Type B pancreatic cell (in vitro differentiated cells): ENCODE measurements around the gene MEGF6. TPM values are rescaled to one million over a fixed set of nuclear protein-coding genes. Genes with fewer than 3 reads are reported as not detected.

ENCODE experiments used
- DNase-seq: peaks from one replicate; pipeline ENCODE4 v3.0.0; 2021; ENCODE audit warnings: mixed read lengths; ENCODE audit not compliant: unreplicated experiment; ENCODE audit errors: extremely low spot score
- H3K27ac Mint-ChIP-seq: 2 replicates; pipeline ENCODE4 v1.8.0; 2021; ENCODE audit warnings: mild to moderate bottlenecking, mixed read lengths
- H3K27me3 Mint-ChIP-seq: 2 replicates; pipeline ENCODE4 v1.8.0; 2021; ENCODE audit warnings: mixed read lengths
- H3K36me3 Mint-ChIP-seq: 2 replicates; pipeline ENCODE4 v1.8.0; 2021; ENCODE audit warnings: mixed read lengths
- H3K4me1 Mint-ChIP-seq: one replicate; pipeline ENCODE4 v1.8.0; 2021; ENCODE audit warnings: mixed read lengths; ENCODE audit not compliant: unreplicated experiment
- H3K4me3 Mint-ChIP-seq: 2 replicates; pipeline ENCODE4 v1.8.0; 2021; ENCODE audit warnings: mild to moderate bottlenecking, mixed read lengths
- H3K9me3 Mint-ChIP-seq: 2 replicates; pipeline ENCODE4 v1.8.0; 2021; ENCODE audit warnings: mixed read lengths
- CTCF ChIP-seq: fragments of 200-600 bp; sonication (generic); conservative IDR thresholded peaks from 2 replicates; pipeline ENCODE4 v1.5.0; 2021; ENCODE audit warnings: antibody characterized with exemption, mild to moderate bottlenecking
- total RNA-seq: library from RNA; stranded (reverse); gene quantifications from 2 replicates; pipeline ENCODE4 v1.2.1, GENCODE V29; 2021; ENCODE audit warnings: low replicate concordance

Gene MEGF6
- total RNA-seq, 1 donor from 2014 or later = 61.7 TPM

DNA sequence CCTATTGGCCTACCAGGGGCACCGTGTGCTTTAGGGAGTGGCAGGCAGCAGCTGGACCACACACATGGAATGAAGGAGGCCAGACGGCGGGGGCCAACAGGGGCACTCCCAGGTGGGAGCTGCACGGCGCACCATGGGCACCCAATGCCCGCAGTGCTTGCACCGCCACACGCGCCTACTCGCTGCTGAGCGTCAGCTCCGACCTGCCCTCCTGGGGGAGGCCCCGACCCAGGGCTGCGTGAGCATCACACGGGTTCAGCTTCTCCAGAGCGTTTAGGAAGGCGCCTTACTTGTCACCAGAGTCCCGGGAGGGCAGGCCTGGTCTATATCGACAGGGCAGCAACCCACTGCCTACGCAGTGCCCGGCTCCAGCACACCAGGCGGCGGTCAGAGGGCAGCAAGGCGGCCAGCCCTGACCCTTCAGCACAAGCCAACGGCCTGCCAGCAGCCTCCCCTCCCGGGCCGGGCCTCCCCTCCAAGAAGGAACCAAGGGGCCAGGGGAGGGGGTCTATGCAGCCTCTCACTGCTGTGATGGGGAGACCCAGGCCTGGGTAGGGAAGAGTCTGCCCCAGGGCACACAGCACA lies 91.9 kb downstream of the MEGF6 start:
- Mint-ChIP-seq H3K9me3 (no peaks in the 10 kb centered on the region), H3K27ac (no peak overlapping the region), H3K36me3 (no peaks in the 10 kb centered on the region), H3K4me3 (no peak overlapping the region), H3K27me3 (no peaks in the 10 kb centered on the region), H3K4me1 (no peaks in the 10 kb centered on the region)
- TF ChIP-seq CTCF = no peak
- DNase-seq = no peak

DNA sequence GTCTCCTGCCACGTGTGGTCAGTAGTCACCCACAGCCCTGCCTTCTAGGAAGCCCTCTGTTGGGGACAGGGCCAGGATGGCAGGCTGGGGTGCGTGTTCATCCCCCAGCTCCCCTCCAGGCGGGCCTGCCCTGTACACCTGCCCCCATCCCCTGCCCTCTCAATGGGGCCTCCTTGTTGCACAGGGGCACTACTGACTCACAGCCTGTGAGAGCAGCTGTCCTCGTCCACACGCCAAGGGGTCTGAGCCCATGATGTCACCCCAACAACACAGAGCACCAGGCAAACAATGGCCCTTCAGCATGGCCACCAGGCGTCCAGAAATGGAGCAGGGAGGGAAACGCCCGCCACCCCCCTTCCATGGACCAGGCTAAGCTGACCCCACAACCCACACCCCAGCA lies 92.6 kb downstream of the MEGF6 start:
- TF ChIP-seq CTCF = no peak
- H3K4me1 Mint-ChIP-seq = no peaks in the 10 kb centered on the region
- no peaks in the 10 kb centered on the region for H3K27me3 Mint-ChIP-seq
- DNase-seq = no peak
- H3K4me3 Mint-ChIP-seq = no peak overlapping the region
- H3K27ac Mint-ChIP-seq = no peak overlapping the region
- no peaks in the 10 kb centered on the region for H3K36me3 Mint-ChIP-seq
- no peaks in the 10 kb centered on the region for H3K9me3 Mint-ChIP-seq

DNA sequence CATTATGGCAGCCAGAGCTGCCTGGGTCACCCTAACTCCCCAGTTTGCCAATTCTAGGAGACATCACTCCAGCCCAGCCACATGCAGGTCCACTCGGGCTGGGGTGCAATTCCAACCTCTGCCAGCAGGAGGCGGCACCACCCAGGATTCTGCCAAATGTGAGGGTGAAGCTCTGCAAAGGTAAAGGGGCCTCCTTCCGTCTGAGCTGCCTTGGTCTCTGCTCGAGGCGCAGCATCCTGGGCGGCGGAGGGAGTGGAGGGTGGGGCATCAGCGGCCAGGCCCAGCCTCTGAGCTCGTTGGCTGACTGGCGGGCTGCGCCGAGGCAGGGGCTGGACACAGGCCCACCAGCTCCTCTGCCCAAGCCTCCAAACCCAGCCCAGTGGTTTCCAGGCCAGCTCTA lies 93.1 kb downstream of the MEGF6 start:
- Mint-ChIP-seq H3K4me3 (no peak overlapping the region), H3K36me3 (no peaks in the 10 kb centered on the region), H3K27ac (no peak overlapping the region), H3K27me3 (no peaks in the 10 kb centered on the region), H3K9me3 (no peaks in the 10 kb centered on the region), H3K4me1 (no peaks in the 10 kb centered on the region)
- peak; percentile 79 for TF ChIP-seq CTCF
- no peak for DNase-seq

- Mint-ChIP-seq H3K36me3 (no peaks in the 10 kb centered on the region), H3K9me3 (no peaks in the 10 kb centered on the region), H3K27ac (no peak overlapping the region), H3K4me3 (no peak overlapping the region), H3K27me3 (no peaks in the 10 kb centered on the region), H3K4me1 (no peaks in the 10 kb centered on the region)
- DNase-seq = no peak
- no peak for TF ChIP-seq CTCF
These were observed 94.2 kb downstream of the MEGF6 start for GRCh38 chr1:3516911-3517675.

DNA sequence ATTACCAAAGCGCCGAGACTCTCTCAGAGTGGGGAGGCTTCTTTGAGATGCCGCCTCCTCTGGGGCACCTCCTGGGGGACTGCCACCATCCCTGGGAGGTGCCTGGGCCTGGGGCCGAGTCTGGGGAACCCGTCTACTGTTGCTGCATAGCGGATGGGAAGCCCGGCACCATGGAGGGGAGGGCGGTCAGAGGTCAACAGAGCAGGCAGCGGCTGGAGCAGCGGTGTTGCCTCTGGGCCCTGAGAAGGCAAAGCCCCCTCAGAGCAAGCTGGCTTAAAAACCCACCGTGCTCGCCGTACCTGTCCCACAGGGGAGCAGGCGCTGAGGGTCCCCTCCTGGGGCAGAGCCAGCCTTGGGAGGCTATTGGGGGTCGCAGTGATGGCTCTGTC lies 94.8 kb downstream of the MEGF6 start:
- no peak for DNase-seq
- Mint-ChIP-seq H3K4me1 (no peaks in the 10 kb centered on the region), H3K4me3 (no peak overlapping the region), H3K27ac (no peak overlapping the region), H3K36me3 (no peaks in the 10 kb centered on the region), H3K9me3 (no peaks in the 10 kb centered on the region), H3K27me3 (no peaks in the 10 kb centered on the region)
- no peak for TF ChIP-seq CTCF
